ENCODE measurements around the gene GREB1. TPM values are rescaled to one million over a fixed set of nuclear protein-coding genes. Genes with fewer than 3 reads are reported as not detected.

GREB1 gene
- total RNA-seq, 1 experiment from 2014 or later: 0.37 TPM

DNA sequence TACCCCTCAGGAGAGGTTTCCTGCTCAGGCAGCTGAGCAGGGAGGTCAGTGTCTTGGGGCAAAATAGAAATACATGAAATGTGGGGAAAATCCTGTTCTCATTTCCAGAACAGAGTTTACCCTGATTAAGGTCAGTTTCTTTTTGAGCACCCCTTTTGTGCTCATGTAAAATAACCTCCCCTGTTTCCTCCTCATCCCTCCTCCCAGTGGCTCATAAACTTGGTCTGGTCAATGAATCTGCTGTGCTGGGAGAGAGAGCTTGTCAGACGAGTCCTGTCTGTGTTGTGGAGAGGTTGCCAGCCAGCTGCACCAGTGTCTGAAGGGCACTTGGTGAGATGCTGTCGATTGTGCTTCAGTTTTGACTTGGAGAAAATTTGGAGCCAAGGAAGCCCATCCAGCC, 87.6 kb downstream of the GREB1 start:
- TF ChIP-seq EZH2 (IDR thresholded peaks at IDR 0.05; ENCODE audit: low read depth) (no peak), CTCF (conservative IDR thresholded peaks at IDR 0.05) (no peak)
- Histone ChIP-seq H3K27me3 (ENCODE audit: insufficient read depth, low read depth) (peaks cover 12% of the 10 kb centered on the region; the same call in 1 of the 2 replicates), H4K20me1 (ENCODE audit: insufficient read depth) (no peaks in the 10 kb centered on the region), H3K9me2 (ENCODE audit: insufficient read depth) (no peaks in the 10 kb centered on the region), H3K4me2 (no peak overlapping the region), H3K4me1 (replicated peaks; ENCODE audit: insufficient read depth) (no peaks in the 10 kb centered on the region), H3F3A (ENCODE audit: insufficient read depth, low read depth) (no peaks in the 10 kb centered on the region), H3K36me3 (ENCODE audit: low read depth) (no peaks in the 10 kb centered on the region), H3K27ac (no peak overlapping the region), H2AFZ (no peak overlapping the region), H3K9me3 (ENCODE audit: insufficient read depth, low read depth) (0 out of 2 replicates have a peak, but pooled peaks cover 1% of the 10 kb centered on the region), H3K4me3 (no peak overlapping the region), H3K79me2 (ENCODE audit: low read depth) (no peaks in the 10 kb centered on the region)
- CTCF ChIA-PET: no interaction called here
- no peak for DNase-seq
- POLR2A ChIA-PET (ENCODE audit: unreplicated experiment): no interaction called here
- intact Hi-C loops (cut with micrococcal nuclease; ENCODE audit: unreplicated experiment): no loop called here
- BruUV-seq (replicated peaks): no TSS peak

DNA sequence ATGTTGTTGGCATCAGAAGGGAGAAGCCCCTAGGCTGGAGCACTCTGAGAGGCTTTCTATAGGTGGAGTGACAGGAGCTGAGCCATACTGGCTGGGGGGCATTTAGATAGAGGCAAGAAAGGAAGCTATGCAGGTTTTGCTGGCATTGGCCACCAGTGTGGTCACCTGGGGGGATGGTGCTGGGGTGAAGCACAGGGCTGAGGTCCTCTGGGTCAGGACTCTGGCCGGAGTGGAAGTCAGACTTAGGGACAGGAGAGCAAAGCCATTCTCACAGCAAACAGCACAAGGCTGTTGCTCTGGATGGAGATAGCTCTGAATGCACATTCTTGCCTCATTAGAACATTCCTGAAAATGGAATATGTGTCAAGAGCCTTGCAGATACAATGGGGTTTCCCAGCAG, 88.8 kb downstream of the GREB1 start:
- POLR2A ChIA-PET (ENCODE audit: unreplicated experiment): no interaction called here
- intact Hi-C loops (cut with micrococcal nuclease; ENCODE audit: unreplicated experiment): no loop called here

DNA sequence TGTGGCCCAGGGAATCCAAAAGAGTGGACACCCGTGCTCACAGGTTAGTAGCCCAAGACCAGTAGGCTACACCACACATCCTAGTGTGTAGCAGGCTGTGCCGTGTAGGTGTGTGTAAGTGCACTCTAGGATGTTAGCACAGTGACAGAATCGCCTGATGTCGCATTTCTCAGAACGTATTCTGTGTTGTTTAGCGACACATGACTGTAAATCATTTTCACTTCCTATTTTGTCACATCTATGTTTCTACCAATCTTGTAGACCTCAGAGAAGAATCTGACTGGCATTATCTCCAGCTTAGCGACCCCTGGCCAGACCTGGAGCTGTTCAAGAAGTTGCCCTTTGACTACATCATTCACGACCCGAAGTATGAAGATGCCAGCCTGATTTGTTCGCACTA, 91.0 kb downstream of the GREB1 start:
- Histone ChIP-seq H3K36me3 (ENCODE audit: low read depth) (no peaks in the 10 kb centered on the region), H2AFZ (no peak overlapping the region), H3K27me3 (ENCODE audit: insufficient read depth, low read depth) (peaks cover 11% of the 10 kb centered on the region; the same call in 1 of the 2 replicates), H3F3A (ENCODE audit: insufficient read depth, low read depth) (no peaks in the 10 kb centered on the region), H3K4me2 (no peak overlapping the region), H3K9me2 (ENCODE audit: insufficient read depth) (no peaks in the 10 kb centered on the region), H3K4me3 (no peak overlapping the region), H3K4me1 (replicated peaks; ENCODE audit: insufficient read depth) (no peaks in the 10 kb centered on the region), H3K27ac (no peak overlapping the region), H3K79me2 (ENCODE audit: low read depth) (no peaks in the 10 kb centered on the region), H3K9me3 (ENCODE audit: insufficient read depth, low read depth) (peaks cover 9% of the 10 kb centered on the region; the same call in 1 of the 2 replicates), H4K20me1 (ENCODE audit: insufficient read depth) (no peaks in the 10 kb centered on the region)
- TF ChIP-seq CTCF (conservative IDR thresholded peaks at IDR 0.05) (no peak), EZH2 (IDR thresholded peaks at IDR 0.05; ENCODE audit: low read depth) (no peak)
- ChIA-PET CTCF (no interaction called here), POLR2A (ENCODE audit: unreplicated experiment) (no interaction called here)
- BruUV-seq (replicated peaks): no TSS peak
- DNase-seq: no peak
- intact Hi-C loops (cut with micrococcal nuclease; ENCODE audit: unreplicated experiment): no loop called here

More for the DNA sequence above, 88.8 kb downstream of the GREB1 start:
- H3K4me1 ChIP-seq (replicated peaks; ENCODE audit: insufficient read depth): no peaks in the 10 kb centered on the region
- TF ChIP-seq CTCF (conservative IDR thresholded peaks at IDR 0.05) (no peak), EZH2 (IDR thresholded peaks at IDR 0.05; ENCODE audit: low read depth) (no peak)
- no peaks in the 10 kb centered on the region for H3K36me3 ChIP-seq (ENCODE audit: low read depth)
- H2AFZ ChIP-seq: no peak overlapping the region
- H3K9me2 ChIP-seq (ENCODE audit: insufficient read depth): no peaks in the 10 kb centered on the region
- H3F3A ChIP-seq (ENCODE audit: insufficient read depth, low read depth): no peaks in the 10 kb centered on the region
- CTCF ChIA-PET: no interaction called here
- H3K27ac ChIP-seq: no peak overlapping the region
- peaks cover 9% of the 10 kb centered on the region; the same call in 1 of the 2 replicates for H3K9me3 ChIP-seq (ENCODE audit: insufficient read depth, low read depth)
- H3K4me3 ChIP-seq: no peak overlapping the region
- DNase-seq: no peak
- no peak overlapping the region for H3K4me2 ChIP-seq
- H3K79me2 ChIP-seq (ENCODE audit: low read depth): no peaks in the 10 kb centered on the region
- H3K27me3 ChIP-seq (ENCODE audit: insufficient read depth, low read depth): peaks cover 7% of the 10 kb centered on the region; the same call in 1 of the 2 replicates
- no peaks in the 10 kb centered on the region for H4K20me1 ChIP-seq (ENCODE audit: insufficient read depth)
- no TSS peak for BruUV-seq (replicated peaks)
